Progenitor cell of endocrine pancreas (in vitro differentiated cells): Measurements from ENCODE around the gene TRA2A. TPM values are rescaled to one million over a fixed set of nuclear protein-coding genes. Genes with fewer than 3 reads are reported as not detected.

Experiments
- DNase-seq: peaks from one replicate; pipeline ENCODE4 v3.0.0; 2021; ENCODE audit warnings: low spot score; ENCODE audit not compliant: unreplicated experiment
- H3K27ac Mint-ChIP-seq: 2 replicates; pipeline ENCODE4 v1.8.0; 2021; ENCODE audit warnings: mild to moderate bottlenecking, moderate library complexity, mixed read lengths
- H3K27me3 Mint-ChIP-seq: 2 replicates; pipeline ENCODE4 v1.8.0; 2021; ENCODE audit warnings: mixed read lengths
- H3K36me3 Mint-ChIP-seq: 2 replicates; pipeline ENCODE4 v1.8.0; 2022; ENCODE audit warnings: mixed read lengths; ENCODE audit not compliant: insufficient read depth
- H3K4me1 Mint-ChIP-seq: 2 replicates; pipeline ENCODE4 v1.8.0; 2021; ENCODE audit warnings: low read depth, mixed read lengths
- H3K4me3 Mint-ChIP-seq: 2 replicates; pipeline ENCODE4 v1.8.0; 2021; ENCODE audit warnings: low read depth, mild to moderate bottlenecking, moderate library complexity, mixed read lengths
- H3K9me3 Mint-ChIP-seq: 2 replicates; pipeline ENCODE4 v1.8.0; 2021; ENCODE audit warnings: low read depth, mixed read lengths
- long read RNA-seq: library from polyadenylated mRNA; unstranded; transcript quantifications from one replicate; pipeline ENCODE4 v2.0.0, GENCODE V29; 2020
- total RNA-seq: library from RNA; stranded (reverse); gene quantifications from 2 replicates; pipeline ENCODE4 v1.2.1, GENCODE V29; 2021
- TF ChIP-seq, protein P1 (sequence below): fragments of 200-600 bp; sonication (generic); IDR thresholded peaks from one replicate; pipeline ENCODE4 v1.5.0; 2021; ENCODE audit warnings: antibody characterized with exemption, mild to moderate bottlenecking; ENCODE audit not compliant: unreplicated experiment

TRA2A gene
- total RNA-seq: 203 and 216 TPM in 2 replicates
- long read RNA-seq, transcript TRA2A-212 (9 exons, 1,931 nt): minor isoform, 7 of 203 reads
- long read RNA-seq, transcript TRA2A-201 (8 exons, 1,845 nt): major isoform, 111 of 203 reads
- long read RNA-seq, partial matches to known transcripts: 14 of 203 reads
- long read RNA-seq, other reads (novel, unspliced or antisense): 69 of 203 reads

DNA sequence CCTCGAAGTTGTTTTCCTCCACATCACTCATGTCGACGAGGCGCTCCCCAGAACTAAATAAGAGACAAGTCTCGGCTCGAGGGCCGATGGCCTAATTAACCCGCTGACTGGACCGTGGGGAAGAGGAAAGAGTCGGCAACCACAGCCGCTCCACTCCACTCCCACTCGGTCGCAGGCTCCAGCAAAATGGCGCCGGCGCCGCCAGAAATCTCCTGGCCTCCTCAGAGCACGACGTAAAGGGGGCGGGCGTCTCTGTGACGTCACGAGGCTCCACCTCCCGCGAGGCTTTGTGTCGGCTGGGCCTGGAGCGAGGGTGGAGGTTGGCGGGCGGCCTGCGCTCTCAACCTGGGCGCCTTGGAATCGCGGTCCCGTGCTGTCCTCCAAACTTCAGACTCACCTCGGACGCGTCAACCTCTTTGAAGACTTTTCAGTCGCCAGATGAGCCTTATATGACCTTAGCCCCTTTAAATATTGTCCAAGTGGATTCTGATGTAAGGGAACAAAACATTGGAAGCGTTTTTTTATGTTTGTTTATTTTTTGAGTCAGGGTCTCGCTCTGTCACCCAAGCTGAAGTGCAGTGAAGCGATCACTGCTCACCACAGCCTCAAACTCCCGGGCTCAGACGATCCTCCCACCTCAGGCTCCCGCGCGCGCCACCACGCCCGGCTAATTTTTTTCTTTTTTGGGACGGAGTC is at the start of gene TRA2A:
Gene TRA2A (minus strand): TSS at position 188 of the 696 bp plus-strand sequence. CDS start 157 bp downstream, at position 31.
- Mint-ChIP-seq H3K4me1 (peaks cover 31% of the 10 kb centered on the region), H3K4me3 (peak within 1 kb of the TSS; percentile 100), H3K27ac (peak within 1 kb of the TSS; percentile 100), H3K36me3 (peaks cover 8% of the 10 kb centered on the region), H3K27me3 (no peaks in the 10 kb centered on the region), H3K9me3 (no peaks in the 10 kb centered on the region)
- DNase-seq: peak; percentile 95
- TF ChIP-seq, protein P1, sequence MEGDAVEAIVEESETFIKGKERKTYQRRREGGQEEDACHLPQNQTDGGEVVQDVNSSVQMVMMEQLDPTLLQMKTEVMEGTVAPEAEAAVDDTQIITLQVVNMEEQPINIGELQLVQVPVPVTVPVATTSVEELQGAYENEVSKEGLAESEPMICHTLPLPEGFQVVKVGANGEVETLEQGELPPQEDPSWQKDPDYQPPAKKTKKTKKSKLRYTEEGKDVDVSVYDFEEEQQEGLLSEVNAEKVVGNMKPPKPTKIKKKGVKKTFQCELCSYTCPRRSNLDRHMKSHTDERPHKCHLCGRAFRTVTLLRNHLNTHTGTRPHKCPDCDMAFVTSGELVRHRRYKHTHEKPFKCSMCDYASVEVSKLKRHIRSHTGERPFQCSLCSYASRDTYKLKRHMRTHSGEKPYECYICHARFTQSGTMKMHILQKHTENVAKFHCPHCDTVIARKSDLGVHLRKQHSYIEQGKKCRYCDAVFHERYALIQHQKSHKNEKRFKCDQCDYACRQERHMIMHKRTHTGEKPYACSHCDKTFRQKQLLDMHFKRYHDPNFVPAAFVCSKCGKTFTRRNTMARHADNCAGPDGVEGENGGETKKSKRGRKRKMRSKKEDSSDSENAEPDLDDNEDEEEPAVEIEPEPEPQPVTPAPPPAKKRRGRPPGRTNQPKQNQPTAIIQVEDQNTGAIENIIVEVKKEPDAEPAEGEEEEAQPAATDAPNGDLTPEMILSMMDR: no peak

DNA sequence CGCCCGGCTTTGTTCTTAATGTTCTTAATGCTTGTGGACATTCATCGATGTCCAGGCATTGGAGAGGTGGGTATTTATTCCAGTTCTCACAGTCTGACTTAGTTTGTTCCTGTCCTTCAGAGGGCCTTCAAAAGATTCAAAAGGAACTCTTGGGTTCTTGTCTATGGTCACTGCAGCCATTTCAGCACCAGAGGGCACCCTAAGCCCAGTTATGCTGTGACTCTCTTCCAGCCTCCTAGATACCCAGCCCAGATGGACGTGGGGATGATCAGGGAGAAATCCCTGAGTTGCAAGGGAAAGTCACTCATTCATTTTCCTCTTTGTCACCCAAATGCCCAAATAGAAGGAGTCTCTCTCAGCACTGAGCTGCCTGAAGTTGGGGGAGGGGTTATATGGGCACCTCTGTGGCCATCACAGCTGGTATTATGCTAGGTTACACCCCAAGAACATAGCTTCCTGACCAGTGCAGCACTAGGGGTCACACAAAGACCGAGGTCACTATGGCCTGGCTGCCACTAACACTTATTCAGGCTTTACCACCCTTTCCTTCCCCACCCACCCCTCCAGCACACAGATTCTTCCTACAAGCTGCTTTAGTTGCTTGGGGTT is 38.9 kb upstream of the TRA2A start:
- no peak overlapping the region for H3K4me3 Mint-ChIP-seq
- H3K9me3 Mint-ChIP-seq: no peaks in the 10 kb centered on the region
- H3K36me3 Mint-ChIP-seq: no peaks in the 10 kb centered on the region
- H3K4me1 Mint-ChIP-seq: no peaks in the 10 kb centered on the region
- peak; percentile 61 for DNase-seq
- H3K27me3 Mint-ChIP-seq: no peaks in the 10 kb centered on the region
- no peak overlapping the region for H3K27ac Mint-ChIP-seq
- TF ChIP-seq, protein P1: peak; percentile 95

DNA sequence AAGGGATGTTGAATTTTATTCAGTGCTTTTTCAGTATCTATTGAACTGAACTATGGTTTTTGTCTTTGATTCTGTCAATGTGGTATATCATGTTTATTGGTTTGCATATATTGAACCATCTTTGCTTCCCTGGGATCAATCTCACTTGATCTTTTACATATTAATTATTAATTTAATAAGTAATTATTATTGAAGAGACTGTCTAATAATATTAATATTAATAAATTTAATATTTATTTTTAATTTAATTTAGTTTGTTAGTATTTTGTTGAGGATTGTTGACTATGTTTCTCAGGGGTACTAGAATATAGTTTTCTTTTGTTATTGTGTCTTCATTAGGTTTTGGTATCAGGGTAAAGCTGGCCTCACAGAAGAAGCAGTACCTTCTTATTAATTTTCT is 26.5 kb upstream of the TRA2A start:
- Mint-ChIP-seq H3K27ac (no peak overlapping the region), H3K4me3 (no peak overlapping the region), H3K27me3 (no peaks in the 10 kb centered on the region), H3K4me1 (no peaks in the 10 kb centered on the region), H3K9me3 (no peaks in the 10 kb centered on the region), H3K36me3 (no peaks in the 10 kb centered on the region)
- TF ChIP-seq, protein P1: no peak
- no peak for DNase-seq

GRCh38 chr7:23547662-23548061 is 15.9 kb upstream of the TRA2A start:
- peaks cover 5% of the 10 kb centered on the region for H3K4me1 Mint-ChIP-seq
- no peak overlapping the region for H3K4me3 Mint-ChIP-seq
- no peaks in the 10 kb centered on the region for H3K36me3 Mint-ChIP-seq
- H3K9me3 Mint-ChIP-seq: no peaks in the 10 kb centered on the region
- H3K27ac Mint-ChIP-seq: no peak overlapping the region
- no peak for DNase-seq
- TF ChIP-seq, protein P1: no peak
- H3K27me3 Mint-ChIP-seq: no peaks in the 10 kb centered on the region

DNA sequence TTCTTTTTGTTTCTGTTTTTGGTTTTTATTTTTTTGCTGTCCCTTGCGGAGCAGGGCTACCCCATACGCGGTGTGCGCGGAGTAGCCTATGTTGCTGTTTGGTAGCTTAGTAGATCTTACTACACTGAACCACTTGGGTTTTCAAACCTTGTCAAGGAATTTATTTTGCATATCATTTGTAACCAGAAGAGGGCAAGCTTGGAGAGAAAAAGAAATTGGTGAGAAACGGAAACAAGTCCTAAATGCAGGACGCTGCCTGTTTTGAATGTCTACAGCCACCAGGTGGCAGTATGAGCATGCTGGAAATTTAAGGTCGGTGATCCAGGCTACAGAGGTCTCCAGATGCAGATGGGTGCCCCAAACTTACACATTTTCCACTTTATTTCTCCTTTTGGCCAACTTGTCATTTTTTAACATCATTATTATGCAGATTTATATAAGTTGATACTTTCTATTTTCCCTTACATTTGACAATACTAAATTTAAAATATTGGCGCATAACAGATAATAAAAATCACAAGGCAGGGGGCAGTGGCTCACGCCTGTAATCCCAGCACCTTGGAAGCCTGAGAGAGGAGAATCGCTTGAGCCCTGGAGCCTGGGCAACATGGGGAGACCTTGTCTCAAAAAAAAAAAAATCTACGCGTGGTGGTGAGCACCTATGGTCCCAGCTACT is 15.3 kb upstream of the TRA2A start:
- TF ChIP-seq, protein P1: peak; percentile 99
- no peak overlapping the region for H3K27ac Mint-ChIP-seq
- H3K4me3 Mint-ChIP-seq: no peak overlapping the region
- H3K4me1 Mint-ChIP-seq: peaks cover 5% of the 10 kb centered on the region
- H3K27me3 Mint-ChIP-seq: no peaks in the 10 kb centered on the region
- H3K9me3 Mint-ChIP-seq: no peaks in the 10 kb centered on the region
- DNase-seq: peak; percentile 64
- H3K36me3 Mint-ChIP-seq: no peaks in the 10 kb centered on the region
